GM10266 (cell line): Measurements from ENCODE around the gene N4BP2L2.
"Not testable (repeated sequence)": the region's sequence is repeated elsewhere in the genome, so short reads cannot be mapped to it uniquely, and the experiment has no call there.

ENCODE experiments used
- DNase-seq: peaks from one replicate; pipeline ENCODE4 v3.0.0; 2012; ENCODE audit errors: extremely low spot score
- CTCF ChIP-seq: IDR thresholded peaks from 2 replicates; pipeline ENCODE4 v1.5.1; 2012; ENCODE audit warnings: mild to moderate bottlenecking, low read depth; ENCODE audit not compliant: control insufficient read depth, insufficient read depth; ENCODE audit errors: missing control alignments

N4BP2L2 gene

GRCh38 chr13:32582281-32582680, 43.7 kb upstream of the N4BP2L2 start:
- TF ChIP-seq CTCF: no peak
- no peak for DNase-seq

GRCh38 chr13:32581177-32581786, 42.7 kb upstream of the N4BP2L2 start:
- DNase-seq: peak; percentile 27

DNA sequence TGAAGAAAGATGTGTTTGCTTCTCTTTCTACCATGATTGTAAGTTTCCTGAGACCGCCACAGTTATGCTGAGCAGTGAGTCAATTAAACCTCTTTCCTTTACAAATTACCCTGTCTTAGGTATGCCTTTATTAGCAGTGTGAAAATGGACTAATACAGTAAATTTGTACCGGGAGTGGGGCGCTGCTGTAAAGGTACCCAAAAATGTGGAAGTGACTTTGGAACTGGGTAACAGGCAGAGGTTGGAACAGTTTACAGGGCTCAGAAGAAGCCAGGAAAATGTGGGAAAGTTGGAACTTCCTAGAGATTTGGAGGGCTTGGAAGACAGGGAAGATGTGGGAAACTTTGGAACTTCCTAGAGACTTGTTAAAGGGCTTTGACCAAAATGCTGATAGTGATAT, 38.4 kb upstream of the N4BP2L2 start:
- DNase-seq: no peak
- no peak for TF ChIP-seq CTCF

More at GRCh38 chr13:32581177-32581786, 42.7 kb upstream of the N4BP2L2 start:
- TF ChIP-seq CTCF: peak; percentile 52

GRCh38 chr13:32575687-32576086, 37.1 kb upstream of the N4BP2L2 start:
- not testable (repeated sequence) for DNase-seq

DNA sequence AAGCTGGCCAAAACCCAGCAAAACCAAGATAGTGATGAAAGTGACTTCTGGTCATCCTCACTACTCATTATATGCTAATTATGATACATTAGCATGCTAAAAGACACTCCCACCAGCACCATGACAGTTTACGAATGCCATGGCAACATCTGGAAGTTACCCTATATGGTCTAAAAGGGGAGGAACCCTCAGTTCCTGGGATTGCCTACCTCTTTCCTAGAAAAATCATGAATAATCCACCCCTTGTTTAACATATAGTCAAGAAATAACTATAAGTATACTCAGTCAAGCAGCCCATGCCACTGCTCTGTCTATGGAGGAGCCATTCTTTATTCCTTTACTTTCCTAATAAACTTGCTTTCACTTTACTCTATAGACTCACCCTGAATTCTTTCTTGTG, 22.2 kb upstream of the N4BP2L2 start:
- DNase-seq: not testable (repeated sequence)

DNA sequence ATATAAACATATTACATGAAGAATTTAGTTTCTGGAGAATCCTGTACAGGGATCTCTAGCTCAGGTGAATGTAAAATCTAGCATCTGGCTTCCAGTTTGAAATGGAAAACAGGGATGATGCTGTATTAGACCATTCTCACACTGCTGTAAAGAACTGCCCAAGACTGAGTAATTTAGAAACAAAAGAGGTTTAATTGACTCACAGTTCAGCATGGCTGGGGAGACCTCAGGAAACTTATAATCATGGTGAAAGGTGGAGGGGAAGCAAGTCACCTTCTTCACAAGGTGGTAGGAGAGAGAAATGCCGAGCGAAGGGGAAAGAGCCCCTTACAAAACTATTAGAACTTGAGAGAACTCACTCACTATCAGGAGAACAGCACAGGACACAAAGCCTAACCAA, 17.0 kb upstream of the N4BP2L2 start:
- DNase-seq: no peak
- no peak for TF ChIP-seq CTCF

- no peak for TF ChIP-seq CTCF
- no peak for DNase-seq
These were observed 15.1 kb upstream of the N4BP2L2 start for GRCh38 chr13:32553720-32554119.

DNA sequence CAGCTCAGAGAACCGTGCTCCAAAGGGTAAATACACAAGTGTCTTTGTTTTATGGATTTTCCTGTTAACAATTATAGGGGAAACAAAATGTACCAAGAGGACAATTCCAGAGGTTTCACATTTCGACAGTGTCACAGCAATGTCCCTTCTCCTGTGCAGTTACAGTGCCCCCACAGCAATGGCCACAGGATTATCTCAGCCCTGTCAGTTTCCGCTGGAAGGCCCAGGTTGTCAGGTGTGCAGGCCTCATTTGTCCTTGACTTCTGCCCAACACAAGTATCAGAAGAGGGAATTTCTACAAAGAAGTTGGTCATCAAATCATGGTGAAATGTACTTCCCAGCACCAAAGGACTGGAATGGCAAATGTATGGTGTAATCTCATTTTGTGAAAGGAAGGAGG, 11.2 kb upstream of the N4BP2L2 start:
- no peak for TF ChIP-seq CTCF
- no peak for DNase-seq
